Trophoblast cell (in vitro differentiated cells and primary cell): ENCODE data around the gene EYA2.

ENCODE experiments used
- DNase-seq, 2 donors: peaks; one replicate each; pipeline ENCODE4 v3.0.0-alpha.2; 2016
- H2AFZ ChIP-seq: 2 replicates; pipeline ENCODE4 v1.6.1; 2013; ENCODE audit warnings: low read length, moderate library complexity, mild to moderate bottlenecking; ENCODE audit not compliant: insufficient read depth, poor library complexity
- H2AK5ac ChIP-seq: 2 replicates; pipeline ENCODE4 v1.6.1; 2013; ENCODE audit warnings: mild to moderate bottlenecking, low read length
- H2BK120ac ChIP-seq: 2 replicates; pipeline ENCODE4 v1.6.1; 2013; ENCODE audit warnings: low read length, mild to moderate bottlenecking, moderate library complexity; ENCODE audit not compliant: insufficient read depth, poor library complexity
- H2BK12ac ChIP-seq: 2 replicates; pipeline ENCODE4 v1.6.1; 2013; ENCODE audit warnings: mild to moderate bottlenecking, low read length, moderate library complexity
- H2BK5ac ChIP-seq: 2 replicates; pipeline ENCODE4 v1.6.1; 2013; ENCODE audit warnings: low read length, low read depth, moderate library complexity, mild to moderate bottlenecking; ENCODE audit not compliant: poor library complexity
- H3K14ac ChIP-seq: 2 replicates; pipeline ENCODE4 v1.6.1; 2013; ENCODE audit warnings: mild to moderate bottlenecking, low read length
- H3K18ac ChIP-seq: 2 replicates; pipeline ENCODE4 v1.6.1; 2013; ENCODE audit warnings: mild to moderate bottlenecking, low read length
- H3K23ac ChIP-seq: 2 replicates; pipeline ENCODE4 v1.6.1; 2013; ENCODE audit warnings: low read length
- H3K27ac ChIP-seq: 2 replicates; pipeline ENCODE4 v1.5.1; 2013; ENCODE audit warnings: low read depth, mild to moderate bottlenecking, inconsistent platforms, low read length, moderate library complexity
- H3K27me3 ChIP-seq: 2 replicates; pipeline ENCODE4 v1.6.1; 2013; ENCODE audit warnings: inconsistent platforms, mild to moderate bottlenecking, low read length, moderate library complexity; ENCODE audit not compliant: insufficient read depth
- H3K36me3 ChIP-seq, 2 experiments: 1 replicate in 1 of 2; 2 replicates in 1 of 2; pipeline ENCODE4 v1.6.1; 2013; ENCODE audit warnings: low read length in 2 of 2, mild to moderate bottlenecking in 2 of 2, moderate library complexity in 1 of 2; ENCODE audit not compliant: insufficient read depth in 2 of 2, control insufficient read depth in 1 of 2
- H3K4ac ChIP-seq: 2 replicates; pipeline ENCODE4 v1.6.1; 2013; ENCODE audit warnings: low read depth, mild to moderate bottlenecking, low read length, moderate library complexity
- H3K4me1 ChIP-seq, 2 experiments: 1 replicate in 1 of 2; 2 replicates in 1 of 2; pipeline ENCODE4 v1.6.1; 2013; ENCODE audit warnings: low read length in 2 of 2, mild to moderate bottlenecking in 2 of 2, moderate library complexity in 1 of 2; ENCODE audit not compliant: insufficient read depth in 2 of 2, control insufficient read depth in 1 of 2
- H3K4me2 ChIP-seq: 2 replicates; pipeline ENCODE4 v1.6.1; 2013; ENCODE audit warnings: inconsistent platforms, mild to moderate bottlenecking, low read length, moderate library complexity
- H3K4me3 ChIP-seq: 2 replicates; pipeline ENCODE4 v1.5.1; 2013; ENCODE audit warnings: mild to moderate bottlenecking, low read depth, low read length, inconsistent platforms
- H3K79me1 ChIP-seq: one replicate; pipeline ENCODE4 v1.6.1; 2013; ENCODE audit warnings: low read length
- H3K79me2 ChIP-seq: 2 replicates; pipeline ENCODE4 v1.6.1; 2013; ENCODE audit warnings: low read length, mild to moderate bottlenecking; ENCODE audit not compliant: control insufficient read depth, insufficient read depth, poor library complexity
- H3K9ac ChIP-seq: 2 replicates; pipeline ENCODE4 v1.6.1; 2013; ENCODE audit warnings: mild to moderate bottlenecking, low read length
- H3K9me3 ChIP-seq: 2 replicates; pipeline ENCODE4 v1.6.1; 2013; ENCODE audit warnings: low read depth, mild to moderate bottlenecking, control low read depth, inconsistent platforms, low read length; ENCODE audit not compliant: insufficient read depth
- H4K12ac ChIP-seq: 2 replicates; pipeline ENCODE4 v1.6.1; 2013; ENCODE audit warnings: low read depth, mild to moderate bottlenecking, low read length, moderate library complexity
- H4K8ac ChIP-seq: 2 replicates; pipeline ENCODE4 v1.6.1; 2013; ENCODE audit warnings: low read depth, mild to moderate bottlenecking, low read length, moderate library complexity
- H4K91ac ChIP-seq: one replicate; pipeline ENCODE4 v1.6.1; 2013; ENCODE audit warnings: low read depth, mild to moderate bottlenecking, low read length, moderate library complexity
- WGBS: extraction: QIAGEN DNeasy Blood & Tissue Kit; methylation state at CpG from one replicate; pipeline ENCODE4 v1.1.7; 2013; ENCODE audit warnings: missing lambda C conversion rate; ENCODE audit not compliant: insufficient read length, insufficient coverage; ENCODE audit errors: extremely low coverage; 5-methylcytosine and 5-hydroxymethylcytosine counted together

The EYA2 gene

GRCh38 chr20:46974669-46975434 lies 80.2 kb downstream of the EYA2 start:
- no peak overlapping the region for H4K12ac ChIP-seq
- H3K23ac ChIP-seq = no peak overlapping the region
- no peak overlapping the region for H3K9ac ChIP-seq
- H2BK12ac ChIP-seq = no peak overlapping the region
- H3K4me2 ChIP-seq = no peak overlapping the region
- H3K27me3 ChIP-seq = no peaks in the 10 kb centered on the region
- H3K4ac ChIP-seq = no peak overlapping the region
- H2BK120ac ChIP-seq = no peak overlapping the region
- no peak overlapping the region for H3K27ac ChIP-seq
- H3K36me3 ChIP-seq = no peaks in the 10 kb centered on the region
- H3K79me2 ChIP-seq = no peaks in the 10 kb centered on the region
- no peaks in the 10 kb centered on the region for H3K9me3 ChIP-seq
- H3K14ac ChIP-seq = no peak overlapping the region
- H2AFZ ChIP-seq = no peak overlapping the region
- DNase-seq = no peak
- peaks cover 7% of the 10 kb centered on the region in 2 experiments for H3K4me1 ChIP-seq
- H3K18ac ChIP-seq = no peak overlapping the region
- WGBS = no CpG with 5 or more reads among the region's 10 CpGs
- no peak overlapping the region for H2BK5ac ChIP-seq
- no peak overlapping the region for H4K91ac ChIP-seq
- no peak overlapping the region for H4K8ac ChIP-seq
- peaks cover 5% of the 10 kb centered on the region for H3K79me1 ChIP-seq
- no peak overlapping the region for H2AK5ac ChIP-seq
- no peak overlapping the region for H3K4me3 ChIP-seq

GRCh38 chr20:46975976-46976375 lies 81.3 kb downstream of the EYA2 start:
- H3K36me3 ChIP-seq = no peaks in the 10 kb centered on the region
- no peak overlapping the region for H3K18ac ChIP-seq
- peaks cover 5% of the 10 kb centered on the region for H3K79me1 ChIP-seq
- H3K4me3 ChIP-seq = no peak overlapping the region
- H4K91ac ChIP-seq = no peak overlapping the region
- peaks cover 7 to 9% of the 10 kb centered on the region in 2 experiments for H3K4me1 ChIP-seq
- no peaks in the 10 kb centered on the region for H3K79me2 ChIP-seq
- no peak overlapping the region for H3K23ac ChIP-seq
- H3K4ac ChIP-seq = no peak overlapping the region
- H4K12ac ChIP-seq = no peak overlapping the region
- H4K8ac ChIP-seq = no peak overlapping the region
- no peak overlapping the region for H2AFZ ChIP-seq
- H3K4me2 ChIP-seq = no peak overlapping the region
- no peak overlapping the region for H3K14ac ChIP-seq
- WGBS = no CpG with 5 or more reads among the region's 6 CpGs
- no peak overlapping the region for H3K27ac ChIP-seq
- H2AK5ac ChIP-seq = no peak overlapping the region
- no peak overlapping the region for H3K9ac ChIP-seq
- H3K27me3 ChIP-seq = no peaks in the 10 kb centered on the region
- no peak for DNase-seq
- H2BK5ac ChIP-seq = no peak overlapping the region
- no peaks in the 10 kb centered on the region for H3K9me3 ChIP-seq
- no peak overlapping the region for H2BK12ac ChIP-seq
- no peak overlapping the region for H2BK120ac ChIP-seq

- H2BK12ac ChIP-seq = no peak overlapping the region
- no peak overlapping the region for H3K4me3 ChIP-seq
- H4K91ac ChIP-seq = no peak overlapping the region
- H3K27ac ChIP-seq = no peak overlapping the region
- peaks cover 5% of the 10 kb centered on the region for H3K79me1 ChIP-seq
- no peak overlapping the region for H3K4me2 ChIP-seq
- no peak overlapping the region for H3K9ac ChIP-seq
- H4K8ac ChIP-seq = no peak overlapping the region
- H3K36me3 ChIP-seq = no peaks in the 10 kb centered on the region
- no peak overlapping the region for H2AK5ac ChIP-seq
- no peak overlapping the region for H3K18ac ChIP-seq
- no peak overlapping the region for H4K12ac ChIP-seq
- no peak overlapping the region for H2AFZ ChIP-seq
- H2BK120ac ChIP-seq = no peak overlapping the region
- no peaks in the 10 kb centered on the region for H3K79me2 ChIP-seq
- H2BK5ac ChIP-seq = no peak overlapping the region
- DNase-seq = no peak
- no peak overlapping the region for H3K14ac ChIP-seq
- H3K23ac ChIP-seq = no peak overlapping the region
- H3K27me3 ChIP-seq = no peaks in the 10 kb centered on the region
- H3K4ac ChIP-seq = no peak overlapping the region
- H3K9me3 ChIP-seq = no peaks in the 10 kb centered on the region
- H3K4me1 ChIP-seq = peaks cover 7 to 9% of the 10 kb centered on the region in 2 experiments
Observed at GRCh38 chr20:46977204-46977603, 82.6 kb downstream of the EYA2 start.

GRCh38 chr20:46977909-46978588 lies 83.4 kb downstream of the EYA2 start:
- Histone ChIP-seq H3K23ac (no peak overlapping the region), H2AFZ (no peak overlapping the region), H3K79me2 (no peaks in the 10 kb centered on the region), H3K4me3 (no peak overlapping the region), H3K27me3 (no peaks in the 10 kb centered on the region), H3K4me1 (peaks cover 7 to 9% of the 10 kb centered on the region in 2 experiments), H3K4me2 (no peak overlapping the region), H2BK120ac (no peak overlapping the region), H3K4ac (no peak overlapping the region), H2BK5ac (no peak overlapping the region), H3K27ac (no peak overlapping the region), H4K12ac (no peak overlapping the region), H4K91ac (no peak overlapping the region), H3K14ac (no peak overlapping the region), H4K8ac (no peak overlapping the region), H2AK5ac (no peak overlapping the region), H3K36me3 (no peaks in the 10 kb centered on the region), H3K9ac (no peak overlapping the region), H3K9me3 (no peaks in the 10 kb centered on the region), H3K18ac (no peak overlapping the region), H3K79me1 (peaks cover 5% of the 10 kb centered on the region), H2BK12ac (no peak overlapping the region)
- no peak for DNase-seq
- WGBS = no CpG with 5 or more reads among the region's 13 CpGs
